Kidney (tissue), 14 donors: ENCODE measurements around the gene OR8G1. TPM values are rescaled to one million over a fixed set of nuclear protein-coding genes. Genes with fewer than 3 reads are reported as not detected.

Experiments
- DNase-seq, 5 donors: peaks; one replicate each; pipeline ENCODE4 v3.0.0-alpha.2; 2013 to 2020
- FAIRE-seq: peaks from 2 replicates; lab custom pipeline; 2012; peaks lifted over from hg19 to GRCh38; lab: Jason Lieb, UNC
- H3K27ac ChIP-seq, 2 donors: one replicate each; pipeline ENCODE4 v1.7.0; 2013; ENCODE audit warnings: low read depth in 2 of 2, low read length in 2 of 2, inconsistent platforms in 1 of 2
- H3K27me3 ChIP-seq: one replicate; pipeline ENCODE4 v1.7.1; 2013; ENCODE audit warnings: low read length, inconsistent platforms; ENCODE audit not compliant: control insufficient read depth, insufficient read depth
- H3K36me3 ChIP-seq, 3 donors: one replicate each; pipeline versions ENCODE4 v1.7.0 to v1.7.1; 2013; ENCODE audit warnings: low read length in 3 of 3, control low read depth in 1 of 3, inconsistent platforms in 1 of 3; ENCODE audit not compliant: insufficient read depth in 3 of 3, control insufficient read depth in 2 of 3
- H3K4me1 ChIP-seq, 3 donors: one replicate each; pipeline versions ENCODE4 v1.7.0 to v1.7.1; 2013; ENCODE audit warnings: low read length in 3 of 3, inconsistent platforms in 1 of 3, low read depth in 1 of 3; ENCODE audit not compliant: control insufficient read depth in 2 of 3, insufficient read depth in 2 of 3
- H3K4me3 ChIP-seq, 3 donors: one replicate each; pipeline versions ENCODE4 v1.7.0 to v1.8.1; 2013; ENCODE audit warnings: low read length in 3 of 3, control low read depth in 1 of 3, inconsistent platforms in 1 of 3
- H3K9ac ChIP-seq, 3 donors: one replicate each; pipeline versions ENCODE4 v1.7.0 to v1.7.1; 2013; ENCODE audit warnings: low read length in 3 of 3, control low read depth in 1 of 3, inconsistent platforms in 1 of 3
- H3K9me3 ChIP-seq, 3 donors: one replicate each; pipeline versions ENCODE4 v1.7.0 to v1.7.1; 2013; ENCODE audit warnings: low read length in 3 of 3, control low read depth in 1 of 3, inconsistent platforms in 1 of 3; ENCODE audit not compliant: control insufficient read depth in 2 of 3, insufficient read depth in 1 of 3
- CTCF ChIP-seq: IDR thresholded peaks from 3 replicates; pipeline ENCODE4 v1.5.1; 2012; ENCODE audit warnings: mild to moderate bottlenecking, moderate library complexity, borderline replicate concordance; ENCODE audit not compliant: insufficient read depth; ENCODE audit errors: extremely low read depth
- intact Hi-C: fragments of 100-400 bp; cut with DNase I; formaldehyde crosslinking; loops from one replicate; pipeline ENCODE4 v1.11.1; 2022
- polyA plus RNA-seq: library from polyadenylated mRNA; stranded (reverse); fragments of 350-450 nt; fragmentation: Illumina TruSeq; extraction: RNeasy Lipid Tissue Mini Kit (QIAGEN cat#74804); gene quantifications from one replicate; pipeline ENCODE4 v1.2.3, GENCODE V29; 2014; ENCODE audit warnings: low read depth, low replicate concordance; ENCODE audit not compliant: insufficient read depth
- total RNA-seq: library from RNA; stranded (reverse); fragmentation: NEBNext Ultra II Directional; extraction: Animal tissue kit (Norgen Biotek cat#: 25700); gene quantifications from one replicate; pipeline ENCODE4 v1.2.1, GENCODE V29; 2021
- donor health status: control.
- donor health status: control.
- donor health status: control.
- donor health status: control.
- donor health status: control.
- donor health status: DM: yes; HTN: yes; CAD: no.
- donor health status: Normal renal cell carcinoma (clear cell type).

OR8G1 gene
- total and polyA plus RNA-seq, 2 donors from 2014 or later: not detected

- H3K27ac ChIP-seq: no peak overlapping the region
- no peak for TF ChIP-seq CTCF
- no peak overlapping the region for H3K9ac ChIP-seq
- FAIRE-seq (no peak), DNase-seq (no peak)
- H3K36me3 ChIP-seq: no peaks in the 10 kb centered on the region
- intact Hi-C loops: no loop called here
- H3K4me1 ChIP-seq: no peaks in the 10 kb centered on the region
- no peaks in the 10 kb centered on the region for H3K9me3 ChIP-seq
- no peak overlapping the region for H3K4me3 ChIP-seq
- H3K27me3 ChIP-seq: no peaks in the 10 kb centered on the region
Measured at GRCh38 chr11:124301548-124301947, 60.7 kb downstream of the OR8G1 start.

DNA sequence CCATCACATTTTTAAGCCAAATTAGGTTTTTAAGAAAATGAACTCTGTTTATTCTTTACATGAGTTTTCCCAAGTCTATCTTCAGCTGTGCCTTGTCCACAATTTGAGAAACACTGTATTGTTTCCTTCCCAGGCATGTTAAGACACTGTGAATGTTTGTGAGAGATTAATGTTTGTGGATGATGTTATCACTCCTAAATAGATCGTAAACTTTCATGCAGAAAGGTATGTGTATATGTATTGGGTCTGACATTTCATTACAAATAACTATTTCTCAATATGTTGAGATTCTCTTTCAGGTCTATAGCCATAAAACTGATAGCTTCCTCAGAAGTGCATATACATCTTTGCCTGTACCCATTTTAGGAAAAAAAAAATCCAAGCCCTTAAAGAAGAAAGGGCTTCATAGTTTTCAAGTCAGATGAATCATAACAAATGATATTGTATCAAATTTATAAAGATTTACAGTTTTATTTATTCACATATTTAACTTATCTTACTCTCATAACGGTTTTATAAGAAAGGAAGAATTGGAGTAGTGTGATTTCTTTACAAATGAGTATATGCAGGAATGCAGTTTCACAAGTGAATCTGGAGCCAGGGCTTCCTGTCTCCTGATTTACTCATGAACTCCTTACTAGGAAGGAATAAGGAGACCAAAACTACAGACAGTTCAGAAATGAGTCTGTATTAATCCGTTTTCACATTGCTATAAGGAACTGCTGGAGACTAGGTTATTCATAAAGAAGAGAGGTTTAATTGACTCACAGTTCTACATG lies 61.6 kb downstream of the OR8G1 start:
- intact Hi-C loops: no loop called here
- H3K4me3 ChIP-seq: no peak overlapping the region
- H3K27me3 ChIP-seq: no peaks in the 10 kb centered on the region
- no peak overlapping the region for H3K27ac ChIP-seq
- H3K9ac ChIP-seq: no peak overlapping the region
- DNase-seq: no peak
- TF ChIP-seq CTCF: no peak
- no peaks in the 10 kb centered on the region for H3K9me3 ChIP-seq
- H3K36me3 ChIP-seq: no peaks in the 10 kb centered on the region
- FAIRE-seq: peak; percentile 3
- H3K4me1 ChIP-seq: no peaks in the 10 kb centered on the region

Other genes with a start within 250 kb of the OR8G1 start
- gene OR10G6, start 245.9 kb upstream of the OR8G1 start, total RNA-seq: not detected
- not detected for gene OR10G6, start 245.9 kb upstream of the OR8G1 start, polyA plus RNA-seq
- not detected for gene OR10G4, start 228.1 kb upstream of the OR8G1 start, total RNA-seq
- gene OR10G4, start 228.1 kb upstream of the OR8G1 start, polyA plus RNA-seq: not detected
- gene OR10G9, start 218.1 kb upstream of the OR8G1 start, total RNA-seq: not detected
- not detected for gene OR10G9, start 218.1 kb upstream of the OR8G1 start, polyA plus RNA-seq
- gene OR10G8, start 214.3 kb upstream of the OR8G1 start, total RNA-seq: not detected
- not detected for gene OR10G8, start 214.3 kb upstream of the OR8G1 start, polyA plus RNA-seq
- gene OR10G7, start 199.8 kb upstream of the OR8G1 start, total RNA-seq: not detected
- not detected for gene OR10G7, start 199.8 kb upstream of the OR8G1 start, polyA plus RNA-seq
- gene VWA5A, start 125.6 kb upstream of the OR8G1 start, total RNA-seq: 57.2 TPM
- gene VWA5A, start 125.6 kb upstream of the OR8G1 start, polyA plus RNA-seq: 25.0 TPM
- not detected for gene OR10D3, start 57.8 kb upstream of the OR8G1 start, total RNA-seq
- not detected for gene OR10D3, start 57.8 kb upstream of the OR8G1 start, polyA plus RNA-seq
- not detected for gene OR8G5, start 15.3 kb downstream of the OR8G1 start, total RNA-seq
- not detected for gene OR8G5, start 15.3 kb downstream of the OR8G1 start, polyA plus RNA-seq
- gene OR8D1, start 72.9 kb downstream of the OR8G1 start, total RNA-seq: not detected
- gene OR8D1, start 72.9 kb downstream of the OR8G1 start, polyA plus RNA-seq: not detected
- not detected for gene OR8D2, start 79.1 kb downstream of the OR8G1 start, total RNA-seq
- gene OR8D2, start 79.1 kb downstream of the OR8G1 start, polyA plus RNA-seq: not detected
- gene OR8B2, start 143.4 kb downstream of the OR8G1 start, total RNA-seq: not detected
- gene OR8B2, start 143.4 kb downstream of the OR8G1 start, polyA plus RNA-seq: not detected
- not detected for gene OR8B3, start 157.9 kb downstream of the OR8G1 start, total RNA-seq
- gene OR8B3, start 157.9 kb downstream of the OR8G1 start, polyA plus RNA-seq: not detected
- not detected for gene OR8B4, start 183.8 kb downstream of the OR8G1 start, total RNA-seq
- not detected for gene OR8B4, start 183.8 kb downstream of the OR8G1 start, polyA plus RNA-seq
- gene OR8B8, start 204.6 kb downstream of the OR8G1 start, total RNA-seq: not detected
- not detected for gene OR8B8, start 204.6 kb downstream of the OR8G1 start, polyA plus RNA-seq